ENCODE measurements around the gene PPP2R5C.

GRCh38 chr14:101963052-101963451 is 201.5 kb downstream of the PPP2R5C start:
- TF ChIP-seq EP300 (IDR thresholded peaks at IDR 0.05) (no peak), CTCF (IDR thresholded peaks at IDR 0.05) (no peak), POLR2A (IDR thresholded peaks at IDR 0.05) (no peak)

Measured in tibial nerve (tissue), 4 donors.